ENCODE measurements around the gene AHRR.

DNA sequence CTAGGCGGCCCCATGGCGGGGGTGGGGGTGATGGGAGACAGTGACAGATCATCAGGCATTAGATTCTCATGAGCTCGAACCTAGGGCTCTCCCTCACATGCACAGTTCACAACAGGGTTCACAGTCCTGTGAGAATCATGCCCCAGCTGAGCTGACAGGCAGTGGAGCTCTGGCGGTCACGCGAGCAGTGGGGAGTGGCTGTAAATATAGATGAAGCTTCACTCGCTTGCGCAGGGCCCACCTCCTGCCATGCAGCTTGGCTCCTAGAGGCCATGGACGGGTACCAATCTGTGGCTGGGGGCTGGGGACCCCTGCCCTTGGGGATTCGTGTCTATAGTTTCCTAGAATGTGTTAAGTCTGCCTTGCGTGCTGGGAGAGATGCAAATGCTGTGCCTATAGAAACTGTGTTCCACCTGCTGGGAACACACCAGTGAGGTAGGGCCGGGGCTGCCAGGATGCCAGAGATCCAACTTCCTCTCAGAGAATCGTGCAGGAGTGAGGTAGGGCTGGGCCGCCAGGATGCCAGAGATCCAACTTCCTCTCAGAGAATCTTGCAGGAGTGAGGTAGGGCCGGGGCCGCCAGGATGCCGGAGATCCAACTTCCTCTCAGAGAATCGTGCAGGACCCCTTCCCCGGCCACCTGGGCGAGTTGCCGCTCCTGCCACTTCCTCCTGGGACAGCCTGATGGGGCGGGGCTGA, 107.4 kb downstream of the AHRR start:
- TF ChIP-seq, protein P1, sequence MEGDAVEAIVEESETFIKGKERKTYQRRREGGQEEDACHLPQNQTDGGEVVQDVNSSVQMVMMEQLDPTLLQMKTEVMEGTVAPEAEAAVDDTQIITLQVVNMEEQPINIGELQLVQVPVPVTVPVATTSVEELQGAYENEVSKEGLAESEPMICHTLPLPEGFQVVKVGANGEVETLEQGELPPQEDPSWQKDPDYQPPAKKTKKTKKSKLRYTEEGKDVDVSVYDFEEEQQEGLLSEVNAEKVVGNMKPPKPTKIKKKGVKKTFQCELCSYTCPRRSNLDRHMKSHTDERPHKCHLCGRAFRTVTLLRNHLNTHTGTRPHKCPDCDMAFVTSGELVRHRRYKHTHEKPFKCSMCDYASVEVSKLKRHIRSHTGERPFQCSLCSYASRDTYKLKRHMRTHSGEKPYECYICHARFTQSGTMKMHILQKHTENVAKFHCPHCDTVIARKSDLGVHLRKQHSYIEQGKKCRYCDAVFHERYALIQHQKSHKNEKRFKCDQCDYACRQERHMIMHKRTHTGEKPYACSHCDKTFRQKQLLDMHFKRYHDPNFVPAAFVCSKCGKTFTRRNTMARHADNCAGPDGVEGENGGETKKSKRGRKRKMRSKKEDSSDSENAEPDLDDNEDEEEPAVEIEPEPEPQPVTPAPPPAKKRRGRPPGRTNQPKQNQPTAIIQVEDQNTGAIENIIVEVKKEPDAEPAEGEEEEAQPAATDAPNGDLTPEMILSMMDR (IDR thresholded peaks at IDR 0.05) = no peak
- no peak for TF ChIP-seq POLR2A (IDR thresholded peaks at IDR 0.05)
